Thyroid gland (tissue), 4 donors: ENCODE results near the gene KCNQ2.

Experiments used
- CTCF ChIP-seq, 6 experiments: fragments of 200-600 bp in 3 of 6; fragments of 450-650 bp in 3 of 6; sonication (generic) in 3 of 6; IDR thresholded peaks; one replicate each; pipeline ENCODE4 v1.5.1; 2016 to 2019; ENCODE audit warnings: antibody characterized with exemption in 6 of 6, mild to moderate bottlenecking in 2 of 6, inconsistent platforms in 1 of 6, moderate library complexity in 1 of 6
- POLR2A ChIP-seq, 2 donors: fragments of 450-650 bp; IDR thresholded peaks; one replicate each; pipeline ENCODE4 v1.6.1; 2017; ENCODE audit warnings: antibody characterized with exemption in 2 of 2, mild to moderate bottlenecking in 2 of 2, moderate library complexity in 1 of 2

DNA sequence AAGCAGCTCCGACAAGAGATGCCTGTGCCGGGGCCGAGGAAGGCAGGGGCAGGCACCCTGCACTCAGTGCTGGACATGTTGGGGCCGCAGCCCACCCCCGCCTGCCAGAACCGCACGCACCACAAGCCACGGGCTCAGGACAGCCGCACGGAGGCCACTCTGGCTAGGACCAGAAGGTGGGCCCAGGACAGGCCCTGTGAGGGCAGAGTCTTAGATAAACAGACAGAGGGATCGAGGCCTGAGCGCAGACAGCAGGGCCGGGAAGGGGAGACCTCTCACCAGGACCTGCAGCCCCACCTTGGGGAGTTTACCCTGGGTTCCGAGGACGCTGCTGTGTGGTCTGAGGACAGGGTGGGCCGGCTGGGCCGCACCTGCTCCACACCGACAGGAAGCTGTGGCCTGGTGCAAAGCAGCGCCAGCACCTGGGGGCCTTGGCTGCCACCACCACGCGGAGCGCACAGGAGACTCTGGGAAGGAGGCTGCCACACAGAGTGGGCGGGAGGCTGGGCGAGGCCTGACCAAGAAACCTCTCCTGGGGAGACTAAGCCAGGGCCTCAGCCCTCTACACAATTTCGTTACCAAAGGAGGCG is 32.0 kb downstream of the KCNQ2 start:
- TF ChIP-seq CTCF (IDR thresholded peaks at IDR 0.05) (no peak), POLR2A (IDR thresholded peaks at IDR 0.05) (no peak)
